Measurements from ENCODE around the gene WIF1.

The WIF1 gene

GRCh38 chr12:65039301-65039700, 81.8 kb downstream of the WIF1 start:
- no peak for DNase-seq (ENCODE audit: extremely low read depth in 1 of 2, low read depth in 1 of 2)

GRCh38 chr12:65025136-65025535, 96.0 kb downstream of the WIF1 start:
- no peak for DNase-seq (ENCODE audit: extremely low read depth in 1 of 2, low read depth in 1 of 2)

- no peak for DNase-seq (ENCODE audit: extremely low read depth in 1 of 2, low read depth in 1 of 2)
Measured at GRCh38 chr12:65023485-65023884, 97.6 kb downstream of the WIF1 start.

DNA sequence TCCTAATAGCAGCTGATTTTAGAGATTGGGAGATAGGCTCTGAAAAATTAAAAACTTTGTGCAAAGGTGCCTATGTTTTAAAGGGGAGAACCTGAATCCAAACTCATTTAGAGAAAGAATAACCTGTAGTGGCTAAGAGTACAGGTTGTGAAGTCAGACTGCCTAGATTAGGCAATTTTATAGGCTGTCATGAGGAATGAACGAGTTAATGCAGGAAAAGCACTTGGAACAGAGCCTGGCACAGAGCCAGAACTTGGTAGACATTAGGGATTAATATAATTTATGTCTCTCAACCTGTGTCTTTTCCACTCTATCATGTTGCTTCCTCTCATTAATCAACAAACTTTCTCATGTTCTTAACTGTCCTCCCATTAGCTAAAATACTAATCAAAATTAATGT, 98.1 kb downstream of the WIF1 start:
- no peak for DNase-seq (ENCODE audit: extremely low read depth in 1 of 2, low read depth in 1 of 2)

DNA sequence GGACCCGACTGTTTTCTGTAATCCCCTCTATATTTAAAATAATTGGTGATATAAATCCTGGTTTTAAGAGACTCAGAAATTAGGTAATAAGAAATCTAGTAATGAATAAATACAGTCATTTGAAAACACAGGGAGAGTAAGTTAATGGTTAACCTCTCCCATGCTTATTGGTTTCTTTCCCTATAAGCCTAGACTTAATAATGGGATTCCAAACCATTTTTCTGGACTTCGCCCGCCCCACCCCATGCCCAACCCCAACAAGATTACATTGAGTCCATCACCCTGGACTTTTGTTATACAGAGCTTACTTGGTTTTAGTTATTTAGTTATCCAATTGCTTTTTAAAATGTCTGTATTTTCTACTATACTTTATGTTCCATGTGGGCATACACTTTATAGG, 98.7 kb downstream of the WIF1 start:
- no peak for DNase-seq (ENCODE audit: extremely low read depth in 1 of 2, low read depth in 1 of 2)

- no peak for DNase-seq (ENCODE audit: extremely low read depth in 1 of 2, low read depth in 1 of 2)
Measured at GRCh38 chr12:65019696-65020234, 101.3 kb downstream of the WIF1 start.

DNA sequence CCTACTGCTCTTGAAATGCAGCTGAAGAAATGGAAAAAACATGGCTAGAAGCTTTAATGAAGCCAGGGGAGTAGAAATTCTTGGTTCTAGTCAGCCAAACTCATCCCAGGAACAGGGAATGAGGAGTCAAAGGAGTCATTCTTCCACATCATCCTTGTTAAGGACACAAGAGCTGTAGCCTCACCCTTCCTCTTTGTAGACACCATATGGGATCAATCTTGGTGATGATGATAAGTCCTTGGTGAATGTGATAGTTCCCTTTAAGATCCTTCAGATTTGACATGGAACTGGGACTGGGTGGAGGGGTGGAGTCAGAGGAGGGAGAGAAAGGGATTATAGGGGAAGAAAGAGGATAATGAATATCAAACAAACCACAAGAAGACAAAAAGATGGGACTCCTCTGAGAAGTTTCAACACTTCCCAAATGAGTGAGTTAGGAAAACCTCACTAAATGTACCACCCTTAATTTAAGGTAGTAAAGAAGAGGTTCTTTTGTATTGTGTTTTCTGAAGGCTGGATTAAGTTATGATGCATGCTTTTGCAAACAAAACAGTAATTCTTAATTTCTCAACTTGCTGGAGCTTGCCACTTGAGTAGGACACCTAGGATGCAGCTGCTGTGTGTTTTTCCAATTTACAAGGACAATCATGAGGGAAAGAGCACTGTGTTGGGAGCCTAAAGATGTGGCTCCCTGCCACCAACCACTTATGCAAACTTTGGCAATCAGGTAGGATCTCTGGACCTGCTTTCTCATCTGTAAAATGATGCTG, 104.0 kb downstream of the WIF1 start:
- no peak for DNase-seq (ENCODE audit: extremely low read depth in 1 of 2, low read depth in 1 of 2)

- DNase-seq (ENCODE audit: extremely low read depth in 1 of 2, low read depth in 1 of 2), result no peak
Measured at GRCh38 chr12:65015850-65016249, 105.3 kb downstream of the WIF1 start.

- no peak for DNase-seq (ENCODE audit: extremely low read depth in 1 of 2, low read depth in 1 of 2)
Measured at GRCh38 chr12:65014504-65015271, 106.4 kb downstream of the WIF1 start.

GRCh38 chr12:65010437-65010836, 110.7 kb downstream of the WIF1 start:
- DNase-seq (ENCODE audit: extremely low read depth in 1 of 2, low read depth in 1 of 2), result no peak

DNA sequence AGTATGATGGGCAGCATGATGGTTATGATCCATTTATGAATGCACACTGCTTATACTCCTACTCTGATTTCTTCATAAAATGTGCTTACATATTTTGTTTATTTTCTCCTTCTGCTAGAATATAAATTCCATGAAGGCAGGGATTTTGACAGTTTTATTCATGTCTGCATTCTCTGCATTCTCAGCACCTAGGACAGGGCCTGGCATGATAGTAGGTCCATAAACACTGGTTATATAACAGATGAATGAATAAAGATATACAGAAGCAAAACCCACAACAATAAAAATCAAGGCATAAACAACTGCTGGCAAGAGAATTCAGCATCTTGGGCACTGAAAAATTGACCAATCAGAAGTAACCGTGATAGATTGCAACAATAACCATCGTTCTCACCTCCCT, 115.4 kb downstream of the WIF1 start:
- no peak for DNase-seq (ENCODE audit: extremely low read depth in 1 of 2, low read depth in 1 of 2)

DNA sequence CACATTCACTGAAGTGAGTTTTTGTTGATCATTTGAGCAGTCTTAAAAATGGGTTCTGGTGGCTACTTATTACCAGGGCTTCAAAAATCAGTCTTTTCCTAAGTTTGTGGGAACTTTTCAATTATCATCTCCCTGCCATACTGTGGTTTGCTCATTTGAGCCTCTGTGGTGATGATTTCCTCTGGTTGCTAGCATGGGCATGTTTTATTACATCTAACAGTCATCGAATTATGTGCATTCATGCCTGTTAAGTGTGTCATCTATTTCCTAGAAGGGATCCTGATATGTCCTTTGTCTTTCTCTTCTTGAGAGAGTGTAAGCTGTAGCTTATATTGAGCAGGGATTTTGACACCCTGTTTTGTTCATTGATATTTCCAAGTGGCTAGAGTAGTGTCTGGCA, 116.8 kb downstream of the WIF1 start:
- DNase-seq (ENCODE audit: extremely low read depth in 1 of 2, low read depth in 1 of 2), result no peak
